K562 (cell line): ENCODE results near the gene CCL5. TPM values are rescaled to one million over a fixed set of nuclear protein-coding genes. Genes with fewer than 3 reads are reported as not detected.
A peak's percentile ranks its signal among the peaks of the same experiment; 100 is the strongest.

Experiments
- ARNT ChIP-seq, 2 experiments: fragments of 450-650 bp; IDR thresholded peaks; 2 replicates each; pipeline ENCODE4 v1.6.1; 2016; ENCODE audit warnings: mild to moderate bottlenecking in 1 of 2
- ASH1L ChIP-seq: fragments of 450-650 bp; IDR thresholded peaks from 2 replicates; pipeline ENCODE4 v1.6.1; 2018; ENCODE audit warnings: borderline replicate concordance, mild to moderate bottlenecking, low read depth; ENCODE audit not compliant: partially characterized antibody
- BRF1 ChIP-seq: IDR thresholded peaks from 3 replicates; pipeline ENCODE4 v1.6.1; 2011; ENCODE audit warnings: borderline replicate concordance, mild to moderate bottlenecking; ENCODE audit not compliant: insufficient read length; ENCODE audit errors: extremely low read depth
- E4F1 ChIP-seq: fragments of 250-450 bp; sonication (Bioruptor Pico); IDR thresholded peaks from 2 replicates; pipeline ENCODE4 v1.5.0; 2021; ENCODE audit warnings: mild to moderate bottlenecking, borderline replicate concordance
- HDAC2 ChIP-seq: fragments of 450-650 bp; IDR thresholded peaks from 2 replicates; pipeline ENCODE4 v1.6.1; 2016; ENCODE audit warnings: mild to moderate bottlenecking
- HDGF ChIP-seq: fragments of 450-650 bp; IDR thresholded peaks from 2 replicates; pipeline ENCODE4 v1.6.1; 2016
- MAFF ChIP-seq: IDR thresholded peaks from 2 replicates; pipeline ENCODE4 v1.6.1; 2012; ENCODE audit warnings: low read length, improper control_type of control experiment
- NFE2 ChIP-seq: IDR thresholded peaks from 2 replicates; pipeline ENCODE4 v1.6.1; 2014; ENCODE audit warnings: antibody characterized with exemption, low read depth
- NKRF ChIP-seq: fragments of 450-650 bp; IDR thresholded peaks from 2 replicates; pipeline ENCODE4 v1.6.1; 2016; ENCODE audit warnings: borderline replicate concordance
- NR2F6 ChIP-seq: fragments of 450-650 bp; formaldehyde crosslinking; IDR thresholded peaks from 2 replicates; pipeline ENCODE4 v1.4.0; 2020; ENCODE audit warnings: mild to moderate bottlenecking
- NUFIP1 ChIP-seq: fragments of 450-650 bp; IDR thresholded peaks from 2 replicates; pipeline ENCODE4 v1.6.1; 2018; ENCODE audit not compliant: partially characterized antibody
- OTX1 ChIP-seq: fragments of 450-650 bp; formaldehyde crosslinking; IDR thresholded peaks from 2 replicates; pipeline ENCODE4 v1.4.0; 2022; ENCODE audit warnings: mild to moderate bottlenecking
- PHTF2 ChIP-seq: fragments of 250-450 bp; sonication (Bioruptor Pico); IDR thresholded peaks from 2 replicates; pipeline ENCODE4 v1.5.0; 2021; ENCODE audit warnings: mild to moderate bottlenecking
- PYGO2 ChIP-seq: fragments of 450-650 bp; IDR thresholded peaks from 2 replicates; pipeline ENCODE4 v1.6.1; 2016; ENCODE audit warnings: mild to moderate bottlenecking, missing genetic modification characterization, moderate library complexity, missing compliant biosample characterization
- SMARCE1 ChIP-seq: fragments of 450-650 bp; IDR thresholded peaks from 2 replicates; pipeline ENCODE4 v1.7.1; 2016; ENCODE audit warnings: mild to moderate bottlenecking
- ZNF384 ChIP-seq: IDR thresholded peaks from 2 replicates; pipeline ENCODE4 v1.6.1; 2012; ENCODE audit warnings: low read depth, low read length, improper control_type of control experiment
- ZNF511 ChIP-seq: sonication (generic); formaldehyde crosslinking; IDR thresholded peaks from 2 replicates; pipeline ENCODE4 v1.8.0; 2022; ENCODE audit warnings: mild to moderate bottlenecking, missing genetic modification reagents
- ZNF57 ChIP-seq: fragments of 450-650 bp; formaldehyde crosslinking; IDR thresholded peaks from 2 replicates; pipeline ENCODE4 v1.4.0; 2020; ENCODE audit warnings: mild to moderate bottlenecking, moderate library complexity
- ZNF77 ChIP-seq: fragments of 250-450 bp; sonication (Bioruptor Pico); IDR thresholded peaks from 2 replicates; pipeline ENCODE4 v1.5.0; 2020
- polyA plus RNA-seq, 8 experiments: library from polyadenylated mRNA; depleted of rRNA in 4 of 8; stranded (reverse) in 5 of 8; unstranded in 3 of 8; fragments of >200 nt; fragmentation: Nextera tagmentation in 2 of 8; fragmentation: Illumina TruSeq in 1 of 8; extraction: Ambion mirVana in 2 of 8; extraction: Trizol in 1 of 8; gene quantifications; 2 replicates each; pipeline versions ENCODE4 v1.2.1 to v1.2.3, GENCODE V29; 2011 to 2014; ENCODE audit warnings: inconsistent platforms in 1 of 8, missing spikeins in 1 of 8
- total RNA-seq, 7 experiments: library from RNA; depleted of rRNA in 6 of 7; stranded (reverse); fragments of >200 nt in 6 of 7; fragmentation: Illumina TruSeq in 2 of 7; extraction: Trizol in 2 of 7; gene quantifications; 2 replicates each; pipeline versions ENCODE4 v1.2.1 to v1.2.3, GENCODE V29; 2011 to 2021; ENCODE audit warnings: low replicate concordance in 1 of 7
- TF ChIP-seq, protein P1 (sequence below): fragments of 250-450 bp; sonication (Bioruptor Pico); IDR thresholded peaks from 2 replicates; pipeline ENCODE4 v1.4.0; 2020
- TF ChIP-seq, protein P2 (sequence below): sonication (generic); formaldehyde crosslinking; IDR thresholded peaks from 2 replicates; pipeline ENCODE4 v1.8.0; 2022; ENCODE audit warnings: missing genetic modification reagents, mild to moderate bottlenecking, moderate library complexity, borderline replicate concordance

The CCL5 gene
- total and polyA plus RNA-seq, 9 of the 15 experiments (the other 6 are each of a cell fraction or from before 2014, with no cell fraction given) = 0.18 to 0.59 (median 0.45) TPM; not detected in 1

GRCh38 chr17:35849469-35850348 lies 30.5 kb downstream of the CCL5 start (continued):
- TF ChIP-seq OTX1 (peak; percentile 43; the same call in 1 of the 2 replicates), ARNT (IDR thresholded peaks at IDR 0.05) (0 out of 4 replicates have a peak, but pooled peaks of 1 of the 2 experiments have one; percentile 26), HDAC2 (no peak), ZNF57 (CRISPR knock-in tag) (no peak), SMARCE1 (no peak), ZNF384 (no peak), ZNF511 (no peak), NR2F6 (CRISPR knock-in tag) (no peak), MAFF (no peak), ZNF77 (CRISPR knock-in tag) (no peak), E4F1 (CRISPR knock-in tag) (no peak), PHTF2 (CRISPR knock-in tag) (no peak), NFE2 (no peak), ASH1L (no peak), HDGF (peak; percentile 78; the same call in 1 of the 2 replicates), BRF1 (no peak), PYGO2 (tag) (no peak), NUFIP1 (no peak), NKRF (no peak)
- TF ChIP-seq, protein P1, sequence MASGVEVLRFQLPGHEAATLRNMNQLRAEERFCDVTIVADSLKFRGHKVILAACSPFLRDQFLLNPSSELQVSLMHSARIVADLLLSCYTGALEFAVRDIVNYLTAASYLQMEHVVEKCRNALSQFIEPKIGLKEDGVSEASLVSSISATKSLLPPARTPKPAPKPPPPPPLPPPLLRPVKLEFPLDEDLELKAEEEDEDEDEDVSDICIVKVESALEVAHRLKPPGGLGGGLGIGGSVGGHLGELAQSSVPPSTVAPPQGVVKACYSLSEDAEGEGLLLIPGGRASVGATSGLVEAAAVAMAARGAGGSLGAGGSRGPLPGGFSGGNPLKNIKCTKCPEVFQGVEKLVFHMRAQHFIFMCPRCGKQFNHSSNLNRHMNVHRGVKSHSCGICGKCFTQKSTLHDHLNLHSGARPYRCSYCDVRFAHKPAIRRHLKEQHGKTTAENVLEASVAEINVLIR (CRISPR knock-in tag) = no peak
- TF ChIP-seq, protein P2, sequence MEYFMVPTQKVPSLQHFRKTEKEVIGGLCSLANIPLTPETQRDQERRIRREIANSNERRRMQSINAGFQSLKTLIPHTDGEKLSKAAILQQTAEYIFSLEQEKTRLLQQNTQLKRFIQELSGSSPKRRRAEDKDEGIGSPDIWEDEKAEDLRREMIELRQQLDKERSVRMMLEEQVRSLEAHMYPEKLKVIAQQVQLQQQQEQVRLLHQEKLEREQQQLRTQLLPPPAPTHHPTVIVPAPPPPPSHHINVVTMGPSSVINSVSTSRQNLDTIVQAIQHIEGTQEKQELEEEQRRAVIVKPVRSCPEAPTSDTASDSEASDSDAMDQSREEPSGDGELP (CRISPR knock-in tag) = no peak
